CD4-positive, alpha-beta T cell (primary cell): ENCODE results near the gene SLC52A1. TPM values are rescaled to one million over a fixed set of nuclear protein-coding genes. Genes with fewer than 3 reads are reported as not detected.

Experiments
- ATAC-seq: fragments of 200-7000 bp; cut with Tn5 transposase; one replicate; pipeline ENCODE4 v1.10.0; 2022; ENCODE audit warnings: mild to moderate bottlenecking; ENCODE audit not compliant: poor library complexity
- CTCF ChIA-PET: fragments of 350-600 bp; sonication (Branson Sonifier 250); formaldehyde crosslinking; loops from one replicate; lab custom pipeline; 2021; ENCODE audit warnings: antibody characterized with exemption, inconsistent platforms; lab: Charles Lee
- POLR2A ChIA-PET: fragments of 350-600 bp; sonication (Branson Sonifier 250); formaldehyde crosslinking; loops from one replicate; lab custom pipeline; 2021; ENCODE audit warnings: antibody characterized with exemption, inconsistent platforms; lab: Charles Lee
- DNase-seq, 14 experiments: peaks; one replicate each; pipeline ENCODE4 v3.0.0-alpha.2; 2013 to 2020; ENCODE audit warnings: mixed read lengths in 2 of 14
- H3K27ac ChIP-seq, 2 donors: one replicate each; pipeline versions ENCODE4 v1.5.1 to v1.7.0; 2013; ENCODE audit warnings: low read length in 2 of 2, low read depth in 1 of 2, mild to moderate bottlenecking in 1 of 2
- H3K27me3 ChIP-seq, 2 experiments: 1 replicate in 1 of 2; 2 replicates in 1 of 2; pipeline versions ENCODE4 v1.6.1 to v1.7.0; 2013; ENCODE audit warnings: low read length in 2 of 2, control low read depth in 1 of 2, mild to moderate bottlenecking in 1 of 2, moderate library complexity in 1 of 2; ENCODE audit not compliant: insufficient read depth in 2 of 2, control insufficient read depth in 1 of 2
- H3K36me3 ChIP-seq: one replicate; pipeline ENCODE4 v1.6.1; 2013; ENCODE audit warnings: low read length, control low read depth; ENCODE audit not compliant: insufficient read depth
- H3K4me1 ChIP-seq: one replicate; pipeline ENCODE4 v1.6.1; 2013; ENCODE audit warnings: low read length, control low read depth; ENCODE audit not compliant: insufficient read depth
- H3K4me3 ChIP-seq: one replicate; pipeline ENCODE4 v1.5.1; 2013; ENCODE audit warnings: mild to moderate bottlenecking, low read length, moderate library complexity
- H3K9me3 ChIP-seq, 2 experiments: 1 replicate in 1 of 2; 2 replicates in 1 of 2; pipeline versions ENCODE4 v1.6.1 to v1.7.0; 2013; ENCODE audit warnings: low read length in 2 of 2, mild to moderate bottlenecking in 2 of 2, control low read depth in 1 of 2, moderate library complexity in 1 of 2; ENCODE audit not compliant: control insufficient read depth in 1 of 2, insufficient read depth in 1 of 2
- H3K27ac Mint-ChIP-seq: one replicate; pipeline ENCODE4 v1.8.0; 2020; ENCODE audit warnings: mixed read lengths
- H3K27me3 Mint-ChIP-seq: one replicate; pipeline ENCODE4 v1.8.0; 2021; ENCODE audit warnings: mixed read lengths
- H3K36me3 Mint-ChIP-seq: one replicate; pipeline ENCODE4 v1.8.0; 2021; ENCODE audit warnings: low read depth, mixed read lengths
- H3K4me1 Mint-ChIP-seq: one replicate; pipeline ENCODE4 v1.8.0; 2021; ENCODE audit warnings: low read depth, mixed read lengths
- H3K4me3 Mint-ChIP-seq: one replicate; pipeline ENCODE4 v1.8.0; 2020; ENCODE audit warnings: mild to moderate bottlenecking, mixed read lengths
- H3K9me3 Mint-ChIP-seq: one replicate; pipeline ENCODE4 v1.8.0; 2020; ENCODE audit warnings: mixed read lengths
- intact Hi-C, 2 experiments: fragments of 100-400 bp; cut with DNase I in 1 of 2; cut with micrococcal nuclease in 1 of 2; formaldehyde crosslinking; loops; one replicate each; pipeline versions ENCODE4 v1.15.1 to v1.9.0; 2023 to 2025; cut with DNase I, micrococcal nuclease
- total RNA-seq, 174 experiments: library from RNA in 2 of 174; stranded (reverse) in 2 of 174; gene quantifications; one replicate each; pipeline ENCODE4 v1.2.3 and lab custom pipeline; 2021 to 2026
- TF ChIP-seq, protein P1 (sequence below): fragments of 200-600 bp; IDR thresholded peaks from one replicate; pipeline ENCODE4 v1.8.0; 2022; ENCODE audit warnings: antibody characterized with exemption, mild to moderate bottlenecking

The SLC52A1 gene
- total RNA-seq, 2 experiments from 2014 or later = 0.17 TPM; not detected in 1

DNA sequence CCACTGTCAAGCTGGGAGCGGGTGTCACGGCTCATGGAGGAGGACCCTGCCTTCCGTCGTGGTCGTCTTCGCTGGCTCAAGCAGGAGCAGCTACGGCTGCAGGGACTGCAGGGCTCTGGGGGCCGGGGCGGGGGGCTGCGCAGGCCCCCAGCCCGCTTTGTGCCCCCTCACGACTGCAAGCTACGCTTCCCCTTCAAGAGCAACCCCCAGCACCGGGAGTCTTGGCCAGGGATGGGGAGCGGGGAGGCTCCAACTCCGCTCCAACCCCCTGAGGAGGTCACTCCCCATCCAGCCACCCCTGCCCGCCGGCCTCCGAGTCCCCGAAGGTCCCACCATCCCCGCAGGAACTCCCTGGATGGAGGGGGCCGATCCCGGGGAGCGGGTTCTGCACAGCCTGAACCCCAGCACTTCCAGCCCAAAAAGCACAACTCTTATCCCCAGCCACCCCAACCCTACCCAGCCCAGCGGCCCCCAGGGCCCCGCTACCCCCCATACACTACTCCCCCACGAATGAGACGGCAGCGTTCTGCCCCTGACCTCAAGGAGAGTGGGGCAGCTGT is 11.6 kb downstream of the SLC52A1 start:
- Mint-ChIP-seq H3K36me3 (peaks cover 51% of the 10 kb centered on the region), H3K27me3 (no peaks in the 10 kb centered on the region), H3K4me3 (no peak overlapping the region), H3K4me1 (no peaks in the 10 kb centered on the region), H3K27ac (no peak overlapping the region), H3K9me3 (no peaks in the 10 kb centered on the region)
- H3K9me3 ChIP-seq = no peaks in the 10 kb centered on the region
- no peak overlapping the region for H3K27ac ChIP-seq
- no peaks in the 10 kb centered on the region for H3K27me3 ChIP-seq
- no peak overlapping the region for H3K4me3 ChIP-seq
- intact Hi-C loops = no loop called here
- no peaks in the 10 kb centered on the region for H3K4me1 ChIP-seq
- ChIA-PET POLR2A (interaction anchor here (0.8 to 0.9 kb wide), 2 partner anchors 26 to 56 kb away, joined by 3 read pairs; partner anchors contain the start of gene SPAG7), CTCF (no interaction called here)
- no peak for DNase-seq
- TF ChIP-seq, protein P1, sequence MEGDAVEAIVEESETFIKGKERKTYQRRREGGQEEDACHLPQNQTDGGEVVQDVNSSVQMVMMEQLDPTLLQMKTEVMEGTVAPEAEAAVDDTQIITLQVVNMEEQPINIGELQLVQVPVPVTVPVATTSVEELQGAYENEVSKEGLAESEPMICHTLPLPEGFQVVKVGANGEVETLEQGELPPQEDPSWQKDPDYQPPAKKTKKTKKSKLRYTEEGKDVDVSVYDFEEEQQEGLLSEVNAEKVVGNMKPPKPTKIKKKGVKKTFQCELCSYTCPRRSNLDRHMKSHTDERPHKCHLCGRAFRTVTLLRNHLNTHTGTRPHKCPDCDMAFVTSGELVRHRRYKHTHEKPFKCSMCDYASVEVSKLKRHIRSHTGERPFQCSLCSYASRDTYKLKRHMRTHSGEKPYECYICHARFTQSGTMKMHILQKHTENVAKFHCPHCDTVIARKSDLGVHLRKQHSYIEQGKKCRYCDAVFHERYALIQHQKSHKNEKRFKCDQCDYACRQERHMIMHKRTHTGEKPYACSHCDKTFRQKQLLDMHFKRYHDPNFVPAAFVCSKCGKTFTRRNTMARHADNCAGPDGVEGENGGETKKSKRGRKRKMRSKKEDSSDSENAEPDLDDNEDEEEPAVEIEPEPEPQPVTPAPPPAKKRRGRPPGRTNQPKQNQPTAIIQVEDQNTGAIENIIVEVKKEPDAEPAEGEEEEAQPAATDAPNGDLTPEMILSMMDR = no peak
- peaks cover 20% of the 10 kb centered on the region for H3K36me3 ChIP-seq
- no peak for ATAC-seq

DNA sequence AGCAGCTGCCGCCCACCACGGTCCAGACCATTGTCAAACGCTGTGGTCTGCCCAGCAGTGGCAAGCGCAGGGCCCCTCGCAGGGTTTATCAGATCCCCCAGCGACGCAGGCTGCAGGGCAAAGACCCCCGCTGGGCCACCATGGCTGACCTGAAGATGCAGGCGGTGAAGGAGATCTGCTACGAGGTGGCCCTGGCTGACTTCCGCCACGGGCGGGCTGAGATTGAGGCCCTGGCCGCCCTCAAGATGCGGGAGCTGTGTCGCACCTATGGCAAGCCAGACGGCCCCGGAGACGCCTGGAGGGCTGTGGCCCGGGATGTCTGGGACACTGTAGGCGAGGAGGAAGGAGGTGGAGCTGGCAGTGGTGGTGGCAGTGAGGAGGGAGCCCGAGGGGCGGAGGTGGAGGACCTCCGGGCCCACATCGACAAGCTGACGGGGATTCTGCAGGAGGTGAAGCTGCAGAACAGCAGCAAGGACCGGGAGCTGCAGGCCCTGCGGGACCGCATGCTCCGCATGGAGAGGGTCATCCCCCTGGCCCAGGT is 13.0 kb downstream of the SLC52A1 start:
- TF ChIP-seq, protein P1 = no peak
- Mint-ChIP-seq H3K27me3 (no peaks in the 10 kb centered on the region), H3K4me1 (no peaks in the 10 kb centered on the region), H3K27ac (no peak overlapping the region), H3K9me3 (no peaks in the 10 kb centered on the region), H3K36me3 (peaks cover 53% of the 10 kb centered on the region), H3K4me3 (no peak overlapping the region)
- H3K36me3 ChIP-seq = peaks cover 20% of the 10 kb centered on the region
- CTCF ChIA-PET = no interaction called here
- DNase-seq (no peak), ATAC-seq (no peak)
- POLR2A ChIA-PET = no interaction called here
- H3K9me3 ChIP-seq = no peaks in the 10 kb centered on the region
- H3K4me3 ChIP-seq = no peak overlapping the region
- no peaks in the 10 kb centered on the region for H3K27me3 ChIP-seq
- H3K4me1 ChIP-seq = no peaks in the 10 kb centered on the region
- intact Hi-C loops = no loop called here
- no peak overlapping the region for H3K27ac ChIP-seq

DNA sequence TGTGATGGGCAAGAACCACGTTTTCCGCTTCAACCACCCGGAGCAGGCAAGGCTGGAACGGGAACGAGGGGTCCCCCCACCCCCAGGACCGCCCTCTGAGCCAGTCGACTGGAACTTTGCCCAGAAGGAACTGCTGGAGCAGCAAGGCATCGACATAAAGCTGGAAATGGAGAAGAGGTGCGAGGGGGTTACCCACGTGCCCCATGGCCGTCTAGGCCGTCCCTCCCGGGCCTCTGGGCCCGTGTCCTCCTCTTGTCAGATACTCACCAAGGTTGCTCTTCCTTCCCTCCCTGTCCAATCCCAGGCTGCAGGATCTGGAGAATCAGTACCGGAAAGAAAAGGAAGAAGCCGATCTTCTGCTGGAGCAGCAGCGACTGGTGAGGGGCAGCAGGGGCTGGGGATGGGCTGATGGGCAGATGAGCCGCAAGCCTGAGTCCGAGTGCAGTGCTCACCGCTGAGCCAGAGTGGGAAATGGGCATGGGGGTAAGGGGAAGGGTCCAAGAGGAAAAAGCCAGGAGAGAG is 14.7 kb downstream of the SLC52A1 start:
- CTCF ChIA-PET = no interaction called here
- intact Hi-C loops = loop anchor here in 1 of 2 experiments (1.0 kb wide), 1 partner anchor 111 kb away; no protein-coding TSS in a partner anchor
- H3K36me3 Mint-ChIP-seq = peaks cover 57% of the 10 kb centered on the region
- H3K9me3 ChIP-seq = no peaks in the 10 kb centered on the region
- H3K4me1 ChIP-seq = no peaks in the 10 kb centered on the region
- H3K27ac ChIP-seq = no peak overlapping the region
- H3K4me3 Mint-ChIP-seq = no peak overlapping the region
- ATAC-seq (no peak), DNase-seq (no peak)
- TF ChIP-seq, protein P1 = no peak
- H3K36me3 ChIP-seq = peaks cover 20% of the 10 kb centered on the region
- no peak overlapping the region for H3K27ac Mint-ChIP-seq
- H3K27me3 Mint-ChIP-seq = no peaks in the 10 kb centered on the region
- no peak overlapping the region for H3K4me3 ChIP-seq
- H3K9me3 Mint-ChIP-seq = no peaks in the 10 kb centered on the region
- no peaks in the 10 kb centered on the region for H3K27me3 ChIP-seq
- POLR2A ChIA-PET = interaction anchor here (1.3 kb wide), 1 partner anchor 81 kb away, joined by 3 read pairs; the partner anchor contains the start of genes RNF167 and SLC25A11
- H3K4me1 Mint-ChIP-seq = peaks cover 4% of the 10 kb centered on the region
